Measurements from ENCODE around the gene ACVR1. TPM values are rescaled to one million over a fixed set of nuclear protein-coding genes. Genes with fewer than 3 reads are reported as not detected.

Gene ACVR1
- total RNA-seq, 1 donor from 2014 or later = 35.0 TPM

- Histone ChIP-seq H3K27ac (peak overlapping the region; percentile 76), H3K9me3 (no peaks in the 10 kb centered on the region), H3K27me3 (ENCODE audit: low read depth) (no peaks in the 10 kb centered on the region), H3K4me1 (peaks cover 47% of the 10 kb centered on the region), H3K36me3 (no peaks in the 10 kb centered on the region), H3K4me3 (peak overlapping the region; percentile 83)
- no peak for ATAC-seq
- no peak for TF ChIP-seq CTCF (IDR thresholded peaks at IDR 0.05)
- intact Hi-C loops (cut with DNase I) = loop anchor here (10.0 kb wide), 1 partner anchor 90 kb away; no protein-coding TSS in a partner anchor
- DNase-seq = no peak
Measured at GRCh38 chr2:157874348-157874747, 1.8 kb downstream of the ACVR1 start.

GRCh38 chr2:157872791-157873190 is 3.3 kb downstream of the ACVR1 start:
- Histone ChIP-seq H3K4me3 (no peak overlapping the region), H3K27ac (no peak overlapping the region), H3K4me1 (peaks cover 56% of the 10 kb centered on the region), H3K27me3 (ENCODE audit: low read depth) (no peaks in the 10 kb centered on the region), H3K9me3 (no peaks in the 10 kb centered on the region), H3K36me3 (no peaks in the 10 kb centered on the region)
- no peak for TF ChIP-seq CTCF (IDR thresholded peaks at IDR 0.05)
- intact Hi-C loops (cut with DNase I) = loop anchor here (10.0 kb wide), 1 partner anchor 88 kb away; no protein-coding TSS in a partner anchor
- ATAC-seq (no peak), DNase-seq (no peak)

- DNase-seq = no peak
- intact Hi-C loops (cut with DNase I) = loop anchor here (10.0 kb wide), 1 partner anchor 87 kb away; no protein-coding TSS in a partner anchor
Measured at GRCh38 chr2:157871415-157871814, 4.7 kb downstream of the ACVR1 start.

GRCh38 chr2:157868993-157869392 is 7.1 kb downstream of the ACVR1 start:
- no peak for TF ChIP-seq CTCF (IDR thresholded peaks at IDR 0.05)
- Histone ChIP-seq H3K4me3 (no peak overlapping the region), H3K36me3 (no peaks in the 10 kb centered on the region), H3K9me3 (no peaks in the 10 kb centered on the region), H3K4me1 (peaks cover 50% of the 10 kb centered on the region), H3K27me3 (ENCODE audit: low read depth) (no peaks in the 10 kb centered on the region), H3K27ac (no peak overlapping the region)
- ATAC-seq = no peak
- intact Hi-C loops (cut with DNase I) = no loop called here
- no peak for DNase-seq

More at GRCh38 chr2:157871415-157871814, 4.7 kb downstream of the ACVR1 start:
- Histone ChIP-seq H3K27ac (no peak overlapping the region), H3K27me3 (ENCODE audit: low read depth) (no peaks in the 10 kb centered on the region), H3K4me1 (peaks cover 56% of the 10 kb centered on the region), H3K4me3 (no peak overlapping the region), H3K9me3 (no peaks in the 10 kb centered on the region), H3K36me3 (no peaks in the 10 kb centered on the region)
- no peak for TF ChIP-seq CTCF (IDR thresholded peaks at IDR 0.05)
- ATAC-seq = no peak

- intact Hi-C loops (cut with DNase I) = no loop called here
- H3K4me1 ChIP-seq = peaks cover 43% of the 10 kb centered on the region
Measured at GRCh38 chr2:157867703-157868102, 8.4 kb downstream of the ACVR1 start.

More at GRCh38 chr2:157867703-157868102, 8.4 kb downstream of the ACVR1 start:
- no peak for DNase-seq
- TF ChIP-seq CTCF (IDR thresholded peaks at IDR 0.05) = no peak
- no peaks in the 10 kb centered on the region for H3K9me3 ChIP-seq
- no peaks in the 10 kb centered on the region for H3K27me3 ChIP-seq (ENCODE audit: low read depth)
- no peak for ATAC-seq
- H3K36me3 ChIP-seq = no peaks in the 10 kb centered on the region
- H3K27ac ChIP-seq = no peak overlapping the region
- no peak overlapping the region for H3K4me3 ChIP-seq

Measured in lower lobe of right lung (tissue), 2 donors.